Dermis blood vessel endothelial cell (primary cell): ENCODE data around the gene SRC. TPM values are rescaled to one million over a fixed set of nuclear protein-coding genes. Genes with fewer than 3 reads are reported as not detected.

Experiments
- DNase-seq: peaks from one replicate; pipeline ENCODE4 v3.0.0; 2010
- total RNA-seq: library from RNA; depleted of rRNA; stranded (reverse); fragments of >200 nt; gene quantifications from 2 replicates; pipeline ENCODE4 v1.2.3, GENCODE V29; 2014

SRC gene
- total RNA-seq, 1 donor from 2014 or later: 1.5 TPM

- DNase-seq: no peak
Observed at GRCh38 chr20:37351689-37352607, 6.0 kb downstream of the SRC start.

GRCh38 chr20:37352608-37352980 lies 6.7 kb downstream of the SRC start:
- DNase-seq: no peak

- DNase-seq: no peak
Observed at GRCh38 chr20:37353285-37353849, 7.4 kb downstream of the SRC start.

- no peak for DNase-seq
Observed at GRCh38 chr20:37354210-37355195, 8.6 kb downstream of the SRC start.

- DNase-seq: no peak
Observed at GRCh38 chr20:37355252-37356180, 9.6 kb downstream of the SRC start.

GRCh38 chr20:37356387-37356786 lies 10.4 kb downstream of the SRC start:
- DNase-seq: no peak

- no peak for DNase-seq
Observed at GRCh38 chr20:37356961-37357371, 11.0 kb downstream of the SRC start.

GRCh38 chr20:37357481-37358365 lies 11.8 kb downstream of the SRC start:
- no peak for DNase-seq

GRCh38 chr20:37358366-37359150 lies 12.6 kb downstream of the SRC start:
- no peak for DNase-seq

GRCh38 chr20:37359331-37359730 lies 13.4 kb downstream of the SRC start:
- no peak for DNase-seq

GRCh38 chr20:37359836-37360235 lies 13.9 kb downstream of the SRC start:
- no peak for DNase-seq

- DNase-seq: no peak
Observed at GRCh38 chr20:37360391-37361115, 14.6 kb downstream of the SRC start.

GRCh38 chr20:37361336-37361735 lies 15.4 kb downstream of the SRC start:
- no peak for DNase-seq

GRCh38 chr20:37362231-37362792 lies 16.4 kb downstream of the SRC start:
- DNase-seq: no peak

- no peak for DNase-seq
Observed at GRCh38 chr20:37362821-37363220, 16.9 kb downstream of the SRC start.

- DNase-seq: no peak
Observed at GRCh38 chr20:37363221-37364012, 17.5 kb downstream of the SRC start.

GRCh38 chr20:37364013-37364926 lies 18.3 kb downstream of the SRC start:
- no peak for DNase-seq
